Measurements from ENCODE around the gene HERC2.
"Not testable (repeated sequence)": the region's sequence is repeated elsewhere in the genome, so short reads cannot be mapped to it uniquely, and the experiment has no call there.

Gene HERC2, protein sequence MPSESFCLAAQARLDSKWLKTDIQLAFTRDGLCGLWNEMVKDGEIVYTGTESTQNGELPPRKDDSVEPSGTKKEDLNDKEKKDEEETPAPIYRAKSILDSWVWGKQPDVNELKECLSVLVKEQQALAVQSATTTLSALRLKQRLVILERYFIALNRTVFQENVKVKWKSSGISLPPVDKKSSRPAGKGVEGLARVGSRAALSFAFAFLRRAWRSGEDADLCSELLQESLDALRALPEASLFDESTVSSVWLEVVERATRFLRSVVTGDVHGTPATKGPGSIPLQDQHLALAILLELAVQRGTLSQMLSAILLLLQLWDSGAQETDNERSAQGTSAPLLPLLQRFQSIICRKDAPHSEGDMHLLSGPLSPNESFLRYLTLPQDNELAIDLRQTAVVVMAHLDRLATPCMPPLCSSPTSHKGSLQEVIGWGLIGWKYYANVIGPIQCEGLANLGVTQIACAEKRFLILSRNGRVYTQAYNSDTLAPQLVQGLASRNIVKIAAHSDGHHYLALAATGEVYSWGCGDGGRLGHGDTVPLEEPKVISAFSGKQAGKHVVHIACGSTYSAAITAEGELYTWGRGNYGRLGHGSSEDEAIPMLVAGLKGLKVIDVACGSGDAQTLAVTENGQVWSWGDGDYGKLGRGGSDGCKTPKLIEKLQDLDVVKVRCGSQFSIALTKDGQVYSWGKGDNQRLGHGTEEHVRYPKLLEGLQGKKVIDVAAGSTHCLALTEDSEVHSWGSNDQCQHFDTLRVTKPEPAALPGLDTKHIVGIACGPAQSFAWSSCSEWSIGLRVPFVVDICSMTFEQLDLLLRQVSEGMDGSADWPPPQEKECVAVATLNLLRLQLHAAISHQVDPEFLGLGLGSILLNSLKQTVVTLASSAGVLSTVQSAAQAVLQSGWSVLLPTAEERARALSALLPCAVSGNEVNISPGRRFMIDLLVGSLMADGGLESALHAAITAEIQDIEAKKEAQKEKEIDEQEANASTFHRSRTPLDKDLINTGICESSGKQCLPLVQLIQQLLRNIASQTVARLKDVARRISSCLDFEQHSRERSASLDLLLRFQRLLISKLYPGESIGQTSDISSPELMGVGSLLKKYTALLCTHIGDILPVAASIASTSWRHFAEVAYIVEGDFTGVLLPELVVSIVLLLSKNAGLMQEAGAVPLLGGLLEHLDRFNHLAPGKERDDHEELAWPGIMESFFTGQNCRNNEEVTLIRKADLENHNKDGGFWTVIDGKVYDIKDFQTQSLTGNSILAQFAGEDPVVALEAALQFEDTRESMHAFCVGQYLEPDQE (N-terminal part only)
- total RNA-seq, result 89.8 to 106 reads per million in 2 donors

DNA sequence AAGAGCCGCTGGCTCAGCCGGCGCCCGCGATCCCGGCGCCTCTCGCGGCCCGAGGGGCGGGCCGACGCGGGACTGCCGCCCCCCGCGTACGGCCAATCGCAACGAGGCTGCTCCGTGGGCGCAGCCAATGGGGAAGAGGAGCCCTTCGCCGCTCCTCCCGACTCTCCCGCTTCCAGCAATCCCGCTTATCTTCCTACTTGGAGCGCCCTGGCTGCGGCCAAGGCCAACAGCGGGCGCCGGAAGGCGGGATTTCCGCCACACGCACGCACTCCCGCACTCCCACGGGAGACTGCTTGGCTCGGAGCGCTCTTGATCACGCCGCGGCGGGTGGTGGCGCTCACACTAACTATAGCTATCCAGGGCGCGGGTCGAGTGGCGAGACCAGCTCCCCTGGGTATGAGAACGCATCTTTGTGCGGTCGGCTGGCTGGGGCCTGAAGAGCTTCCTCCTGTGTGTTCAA is at the start of gene HERC2:
HERC2 (minus strand) TSS at position 51 of the 460 bp plus-strand sequence. CDS start 746 bp downstream, outside the sequence.
- not testable (repeated sequence) for DNase-seq

DNA sequence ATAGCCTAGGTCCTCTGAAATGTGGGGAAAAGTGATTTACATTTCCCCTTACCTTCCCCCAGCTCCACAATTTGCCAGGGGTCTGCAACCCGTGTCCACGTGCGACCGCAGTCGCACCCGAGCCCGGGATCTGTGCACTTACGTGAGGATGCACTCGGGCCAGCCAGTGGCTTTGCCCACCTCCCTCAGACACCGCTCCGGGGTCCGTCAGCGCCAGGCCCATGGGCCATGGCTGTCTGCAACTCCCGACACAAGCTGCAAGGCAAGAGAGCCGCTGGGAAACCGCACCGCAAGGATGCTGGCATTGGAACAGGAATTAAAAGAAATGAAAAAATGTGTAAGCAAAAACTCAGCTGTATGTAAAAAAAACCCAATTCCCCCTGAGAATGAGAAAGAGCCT is 43.5 kb upstream of the HERC2 start:
- not testable (repeated sequence) for DNase-seq

DNA sequence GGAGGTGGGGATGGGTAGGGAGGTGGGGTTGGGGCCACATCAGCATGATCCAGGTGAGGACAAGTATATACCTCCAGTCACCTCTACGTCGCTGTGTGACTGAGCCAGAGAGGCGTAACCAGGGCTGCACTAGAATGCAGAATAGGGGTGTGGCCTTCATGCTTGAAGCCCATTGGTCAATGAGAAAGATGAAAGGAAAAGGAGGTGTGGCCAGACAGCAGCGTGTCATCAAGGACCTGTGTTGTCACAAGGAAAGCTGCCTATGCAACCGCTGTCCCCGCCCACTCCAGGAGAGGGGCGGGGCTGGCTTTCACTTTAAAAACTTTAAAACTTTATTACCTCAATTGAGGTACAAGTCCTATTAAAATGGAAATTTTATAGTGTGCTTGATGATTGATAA is 36.0 kb upstream of the HERC2 start, which contains the start of gene GOLGA6L24:
GOLGA6L24 (minus strand) TSS at position 101 of the 400 bp plus-strand sequence; CDS start at position 40, 61 bp downstream.
- DNase-seq, result not testable (repeated sequence)

DNA sequence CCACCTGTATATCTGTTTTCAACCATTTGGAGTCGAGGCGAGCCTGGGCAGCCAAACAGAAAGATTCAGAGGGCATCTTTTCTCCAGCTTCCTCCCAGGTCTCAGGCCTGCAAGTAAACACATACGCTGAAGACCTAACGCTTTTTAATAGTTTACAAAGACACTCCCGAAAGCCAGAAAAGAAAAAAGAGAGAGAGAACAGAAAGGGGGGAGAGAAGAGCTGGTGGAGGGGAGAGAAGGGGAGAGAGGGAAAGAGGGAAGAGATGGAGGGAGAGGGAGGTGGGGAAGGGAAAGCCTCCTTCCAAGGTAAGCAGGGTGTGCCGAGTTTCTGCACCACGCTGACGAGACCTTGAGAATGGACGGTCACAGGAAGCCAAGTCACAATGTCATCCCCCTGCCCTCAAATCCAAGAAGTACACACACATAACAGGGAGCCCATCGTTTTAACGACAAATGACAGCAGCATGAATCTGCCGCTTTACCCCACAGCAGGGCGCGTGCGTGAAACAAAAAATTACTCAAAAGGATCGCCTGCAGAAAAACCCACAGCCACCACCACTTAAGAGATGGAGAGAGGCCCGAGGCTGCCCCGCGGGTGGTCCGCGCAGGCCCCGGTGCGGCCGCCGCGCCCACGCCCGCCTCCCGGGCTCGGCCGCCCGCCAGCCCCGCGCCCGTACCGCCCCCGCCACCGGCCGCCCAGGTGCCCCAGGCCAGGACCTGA is 461 bp downstream of the HERC2 start:
- DNase-seq, result not testable (repeated sequence)

DNA sequence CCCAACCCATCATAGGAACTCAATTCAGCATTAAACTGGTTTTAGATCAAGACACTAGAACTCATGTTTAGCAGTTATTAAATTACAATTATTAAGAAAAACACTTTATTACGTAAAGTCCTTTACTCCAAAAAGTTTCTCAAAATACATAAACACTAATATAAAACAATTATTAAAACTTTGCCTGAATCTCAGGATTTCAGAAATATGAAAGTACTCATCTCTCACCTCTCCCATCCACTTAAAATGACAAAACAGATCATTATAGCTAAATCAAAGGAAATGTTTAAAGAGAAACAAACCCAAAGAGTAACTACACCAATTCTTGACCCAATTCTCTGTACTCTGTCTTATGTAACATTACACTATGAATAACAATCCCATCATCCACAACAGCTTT is 2.3 kb downstream of the HERC2 start:
- not testable (repeated sequence) for DNase-seq

DNA sequence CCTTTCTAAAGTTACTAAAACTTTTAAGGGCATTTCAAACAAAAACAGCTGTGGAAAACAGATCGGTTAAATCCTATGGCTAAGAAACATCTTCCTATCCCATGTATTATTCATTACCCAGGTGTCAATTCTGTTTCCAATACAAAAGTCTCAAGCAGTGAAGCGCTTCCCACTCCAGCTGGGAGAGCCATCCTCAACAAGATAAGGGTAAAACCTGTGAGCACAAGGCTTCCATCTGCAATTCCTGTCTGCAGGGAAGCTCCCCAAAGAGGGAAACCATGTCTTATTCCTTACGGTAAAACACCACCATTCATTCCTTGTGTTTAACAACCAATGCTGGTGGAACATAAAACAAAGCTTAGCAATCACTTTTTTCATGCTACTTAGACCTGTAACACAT is 3.2 kb downstream of the HERC2 start:
- DNase-seq, result not testable (repeated sequence)

DNA sequence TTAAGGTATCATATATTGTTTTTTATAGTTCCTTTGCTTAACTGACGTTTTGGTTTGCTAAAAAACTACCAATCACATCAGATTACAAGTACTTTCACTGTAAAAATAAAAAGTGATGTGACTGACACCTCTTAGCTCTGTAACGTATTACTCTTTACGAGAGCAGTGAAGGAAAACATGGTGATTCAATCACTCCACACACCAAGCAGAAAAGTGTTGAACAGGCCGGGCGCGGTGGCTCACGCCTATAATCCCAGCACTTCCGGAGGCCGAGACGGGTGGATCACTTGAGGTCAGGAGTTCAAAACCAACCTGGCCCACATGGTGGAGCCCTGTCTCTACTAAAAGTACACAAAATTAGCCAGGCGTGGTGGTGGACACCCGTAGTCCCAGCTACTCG is 3.9 kb downstream of the HERC2 start:
- DNase-seq, result not testable (repeated sequence)

DNA sequence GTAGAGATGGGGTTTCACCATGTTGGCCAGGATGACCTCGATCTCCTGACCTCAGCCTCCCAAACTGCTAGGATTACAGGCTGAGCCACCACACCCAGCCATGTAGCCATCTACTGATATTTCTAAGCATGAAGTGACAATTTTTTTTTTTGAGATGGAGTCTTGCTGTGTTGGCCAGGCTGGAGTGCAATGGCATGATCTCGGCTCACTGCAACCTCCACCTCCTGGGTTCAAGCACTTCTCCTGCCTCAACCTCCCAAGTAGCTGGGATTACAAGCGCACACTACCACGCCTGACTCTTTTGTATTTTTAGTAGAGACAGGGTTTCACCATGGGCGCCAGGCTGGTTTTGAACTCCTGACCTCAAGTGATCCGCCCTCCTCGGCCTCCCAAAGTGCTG is 5.0 kb downstream of the HERC2 start:
- not testable (repeated sequence) for DNase-seq

DNA sequence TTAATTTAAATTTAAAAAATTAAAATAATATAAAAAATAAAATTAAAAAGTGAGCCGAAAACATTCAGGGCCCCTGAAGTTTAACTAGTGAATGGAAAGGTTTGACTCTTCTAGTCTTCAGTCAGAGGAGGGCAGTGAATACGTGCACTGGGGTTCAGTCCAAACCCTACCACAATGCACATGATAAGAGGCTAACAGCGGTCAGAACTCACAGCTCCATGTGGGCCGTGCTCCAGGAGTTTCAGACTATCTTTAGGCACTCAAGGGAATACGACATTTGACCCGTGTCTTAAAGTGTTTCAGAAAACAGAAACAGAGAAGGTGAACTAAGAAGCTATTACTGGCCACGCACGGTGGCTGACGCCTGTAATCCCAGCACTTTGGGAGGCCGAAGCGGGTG is 11.5 kb downstream of the HERC2 start:
- DNase-seq, result not testable (repeated sequence)

DNA sequence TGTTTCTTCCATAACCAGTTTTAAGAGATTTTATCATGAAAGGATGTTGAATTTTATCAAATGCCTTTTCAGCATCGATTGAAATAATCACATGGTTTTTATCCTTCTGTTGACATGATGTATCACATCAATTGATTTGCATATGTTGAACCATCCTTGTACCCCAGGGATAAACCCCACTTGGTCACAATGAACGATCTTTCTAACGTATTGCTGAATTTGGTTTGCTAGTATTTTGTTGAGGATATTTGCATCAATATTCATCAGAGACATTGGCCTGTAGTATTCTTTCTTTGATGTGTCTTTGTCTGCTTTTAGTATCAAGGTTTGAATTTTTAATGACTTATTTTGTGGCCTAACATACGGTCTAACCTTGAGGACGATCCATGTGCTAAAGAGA is 13.3 kb downstream of the HERC2 start:
- not testable (repeated sequence) for DNase-seq

DNA sequence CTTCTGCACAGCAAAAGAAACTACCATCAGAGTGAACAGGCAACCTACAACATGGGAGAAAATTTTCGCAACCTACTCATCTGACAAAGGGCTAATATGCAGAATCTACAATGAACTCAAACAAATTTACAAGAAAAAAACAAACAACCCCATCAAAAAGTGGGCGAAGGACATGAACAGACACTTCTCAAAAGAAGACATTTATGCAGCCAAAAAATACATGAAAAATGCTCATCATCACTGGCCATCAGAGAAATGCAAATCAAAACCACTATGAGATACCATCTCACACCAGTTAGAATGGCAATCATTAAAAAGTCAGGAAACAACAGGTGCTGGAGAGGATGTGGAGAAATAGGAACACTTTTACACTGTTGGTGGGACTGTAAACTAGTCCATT is 16.3 kb downstream of the HERC2 start:
- DNase-seq, result not testable (repeated sequence)

DNA sequence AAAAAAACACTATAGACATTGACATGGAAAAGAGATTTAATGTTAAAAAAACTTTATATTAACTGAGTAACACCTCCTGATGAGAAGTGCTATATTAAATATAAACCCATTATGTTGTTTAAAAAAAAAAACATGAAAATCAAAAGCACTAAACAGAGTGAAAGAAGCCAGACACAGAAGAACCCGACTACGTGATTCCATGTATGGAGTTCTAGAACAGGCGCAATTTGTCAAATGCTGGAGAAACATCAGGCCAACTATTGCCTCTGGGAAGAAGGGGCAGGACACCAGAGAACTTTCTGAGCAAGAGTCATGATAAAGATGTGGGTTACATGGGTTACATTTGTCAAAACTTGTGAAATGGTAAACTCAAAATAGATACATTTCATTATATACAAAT is 24.5 kb downstream of the HERC2 start:
- not testable (repeated sequence) for DNase-seq

DNA sequence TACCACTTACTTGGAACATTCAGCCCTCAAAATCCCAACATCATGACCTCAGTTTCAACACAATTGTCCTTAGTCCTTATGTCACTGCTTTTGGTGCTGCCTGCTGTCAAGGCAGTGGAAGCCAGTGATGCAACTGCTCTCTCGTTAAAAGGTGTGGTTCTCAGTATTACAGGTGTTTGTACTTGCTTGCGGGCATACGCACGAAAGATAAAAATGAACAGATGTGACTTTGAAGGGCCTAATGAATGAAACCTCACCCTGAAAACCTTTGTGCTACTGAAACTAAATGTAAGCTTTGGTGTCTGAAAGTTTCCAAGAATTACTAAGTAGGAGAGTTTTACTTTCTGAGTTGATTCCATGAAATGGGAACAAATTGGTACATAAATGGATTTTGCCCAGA is 25.2 kb downstream of the HERC2 start:
- not testable (repeated sequence) for DNase-seq

DNA sequence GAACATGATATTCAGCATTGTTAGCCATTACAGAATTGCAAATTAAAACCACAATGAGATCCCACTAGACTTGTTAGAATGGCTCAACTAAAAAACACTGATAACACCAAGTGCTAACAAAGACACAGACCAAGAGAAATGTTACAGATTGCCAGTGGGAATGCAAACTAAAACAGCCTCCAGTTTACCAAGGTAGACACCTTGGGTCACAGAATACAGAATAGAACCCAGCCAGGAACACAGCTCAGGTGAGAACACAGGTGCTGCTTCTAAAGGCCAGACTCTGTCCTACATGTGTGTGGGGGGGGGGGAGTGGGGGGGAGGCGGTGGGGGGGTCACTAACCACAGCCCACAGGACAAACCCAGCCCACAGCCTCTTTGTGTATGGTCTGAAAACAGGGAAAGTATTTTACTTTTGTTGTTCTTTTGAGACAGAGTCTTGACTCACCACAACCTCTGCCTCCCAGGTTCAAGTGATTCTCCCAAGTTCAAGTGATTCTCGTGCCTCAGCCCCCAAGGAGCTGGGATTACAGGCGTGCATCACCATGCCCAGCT is 26.9 kb downstream of the HERC2 start:
- DNase-seq, result not testable (repeated sequence)

DNA sequence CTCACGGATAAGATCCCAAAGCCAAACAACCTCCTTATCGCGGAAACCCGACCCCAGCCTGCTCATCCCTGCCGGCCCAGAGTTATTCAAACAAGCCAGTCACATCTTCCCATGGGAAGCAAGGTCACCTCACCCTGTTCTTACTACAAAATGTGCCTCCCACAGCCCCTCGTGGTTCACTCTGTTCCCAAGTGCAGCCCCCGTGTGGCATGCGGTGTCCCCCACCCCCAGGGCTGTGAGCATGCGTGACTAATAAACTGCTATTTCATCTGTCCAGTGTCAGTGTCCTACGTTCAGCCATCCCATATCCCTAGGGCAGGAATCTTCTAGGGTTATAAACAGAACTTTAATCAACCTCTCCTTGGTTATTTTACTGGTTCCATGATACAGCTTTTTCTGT is 27.4 kb downstream of the HERC2 start:
- not testable (repeated sequence) for DNase-seq

DNA sequence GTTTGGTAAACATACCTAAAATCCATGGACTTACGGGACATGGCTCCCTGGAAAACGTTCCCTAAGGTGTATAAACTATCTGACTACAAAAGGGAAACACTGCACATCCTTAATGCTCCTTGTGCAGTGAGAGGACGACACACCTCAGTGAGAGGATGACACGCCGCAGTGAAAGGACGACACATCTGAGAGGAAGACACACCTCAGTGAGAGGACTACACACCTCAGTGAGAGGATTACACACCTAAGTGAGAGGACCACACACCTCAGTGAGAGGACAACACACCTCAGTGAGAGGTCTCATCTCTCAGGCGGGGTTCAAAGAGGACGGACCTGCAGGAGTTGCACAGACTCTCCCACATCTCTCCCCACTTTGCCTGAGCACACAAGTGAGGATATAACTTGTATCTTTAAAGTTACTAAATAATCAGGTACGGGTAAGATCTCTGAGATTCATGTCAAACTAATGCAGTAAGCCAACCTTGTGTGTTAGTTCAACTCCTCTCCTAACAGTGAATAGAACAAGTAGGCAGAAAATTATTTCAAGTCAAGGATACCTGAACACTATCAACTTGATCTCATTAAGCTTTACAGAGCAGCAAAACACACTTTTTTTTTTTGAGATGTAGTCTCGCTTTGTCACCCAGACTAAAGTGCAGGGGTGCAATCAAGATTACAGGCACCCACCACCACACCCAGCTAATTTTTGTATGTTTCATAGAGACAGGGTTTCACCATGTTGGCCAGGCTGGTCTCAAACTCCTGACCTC is 32.1 kb downstream of the HERC2 start:
- no peak for DNase-seq

DNA sequence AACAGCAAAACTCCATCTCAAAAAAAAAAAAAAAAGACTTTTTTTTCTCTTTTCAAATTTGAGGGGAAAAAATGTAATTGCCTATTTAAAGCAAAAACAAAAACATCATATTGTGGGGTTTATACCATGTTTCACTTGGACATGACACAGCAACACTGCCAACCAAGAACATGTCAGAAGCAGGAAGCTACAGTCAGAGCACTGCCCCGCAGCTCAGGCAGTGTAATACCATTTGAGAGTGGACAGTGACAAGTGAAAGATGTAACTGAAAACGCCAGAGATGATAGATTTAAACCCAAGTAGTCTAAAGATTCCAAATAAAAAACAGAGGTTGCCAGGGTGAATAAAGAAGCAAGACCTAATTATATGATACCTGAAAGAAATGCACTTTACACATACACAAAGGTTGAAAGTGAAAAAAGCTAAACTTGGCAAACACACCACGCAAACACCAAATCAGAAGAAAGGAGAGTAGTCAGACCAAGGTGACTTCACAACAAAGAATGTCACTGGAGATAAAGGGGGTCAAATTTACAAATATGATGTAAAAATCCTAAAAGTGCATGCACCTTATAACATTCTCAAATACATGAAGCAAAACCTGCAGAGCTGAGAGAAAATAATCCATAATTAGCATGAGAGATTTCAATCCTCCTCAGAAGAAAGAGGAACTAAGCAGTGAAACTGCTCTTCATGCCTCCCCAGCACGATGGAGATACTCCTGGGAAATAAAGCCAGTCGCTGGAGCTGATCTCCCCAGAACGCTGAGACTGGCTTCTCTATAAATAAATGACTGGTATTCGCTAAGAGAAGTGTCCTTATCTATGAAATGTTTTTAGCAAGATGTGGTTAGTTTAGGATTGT is 32.9 kb downstream of the HERC2 start:
- DNase-seq, result not testable (repeated sequence)

DNA sequence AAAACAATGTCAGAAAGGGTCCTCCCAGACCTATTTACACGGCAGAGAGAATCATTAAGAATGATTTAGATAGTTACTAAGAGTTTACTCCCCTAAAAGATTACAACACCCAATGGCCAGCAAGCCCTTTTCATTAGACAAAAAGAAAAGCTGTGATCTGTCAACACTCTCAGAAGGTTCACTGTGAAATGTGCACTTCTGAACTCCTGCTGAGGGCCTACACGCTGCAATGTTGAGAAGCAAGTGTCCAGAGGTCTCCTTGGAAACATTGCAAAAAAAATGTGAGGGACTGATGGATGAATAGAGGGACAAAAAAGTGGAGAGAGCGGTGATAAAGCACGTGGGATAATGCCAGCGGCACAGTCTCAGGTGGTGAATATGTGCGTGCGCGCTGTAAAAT is 35.3 kb downstream of the HERC2 start:
- DNase-seq, result not testable (repeated sequence)

DNA sequence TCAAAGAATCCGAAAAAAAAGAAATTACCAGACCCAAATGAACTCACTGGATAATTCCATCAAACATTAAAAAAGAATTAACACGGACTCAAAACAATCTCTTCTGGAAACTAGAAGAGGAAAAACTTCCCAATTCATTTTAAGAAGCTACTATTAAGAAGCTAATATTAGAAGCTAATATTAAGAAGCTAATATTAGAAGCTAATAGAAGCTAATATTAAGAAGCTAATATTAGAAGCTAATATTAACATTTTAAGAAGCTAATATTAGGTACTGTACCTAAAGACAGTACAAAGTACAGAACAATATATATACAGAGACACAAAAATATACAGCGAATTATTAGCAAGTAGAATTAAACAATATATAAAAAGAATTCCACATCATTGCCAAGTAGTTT is 35.9 kb downstream of the HERC2 start:
- no peak for DNase-seq

DNA sequence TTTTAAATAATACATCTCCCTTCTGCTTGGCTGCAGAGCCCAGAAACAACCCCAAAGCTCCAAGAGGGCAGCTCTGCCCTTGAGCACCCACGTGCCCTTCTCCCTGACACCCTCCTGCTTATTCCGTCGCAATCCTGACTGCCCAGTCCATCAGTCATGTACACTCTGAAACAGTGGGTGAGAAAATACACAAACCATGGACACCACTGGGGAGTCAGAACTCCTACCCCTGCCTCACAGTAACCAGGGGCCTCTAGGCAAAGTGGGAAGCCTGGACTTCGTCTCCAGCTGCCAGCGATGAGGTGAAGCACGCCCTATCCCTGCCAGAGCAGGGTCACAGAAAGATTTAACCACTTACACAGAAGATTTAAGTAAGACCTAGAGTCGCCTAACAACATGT is 40.1 kb downstream of the HERC2 start:
- no peak for DNase-seq
